DND-41 (cell line): ENCODE data around the gene LRRC3.

Experiments used
- ATAC-seq: fragments of 200-7000 bp; cut with Tn5 transposase; 3 replicates; pipeline ENCODE4 v1.9.1; 2021; ENCODE audit warnings: low read depth; ENCODE audit not compliant: insufficient read depth
- DNase-seq: peaks from one replicate; pipeline ENCODE4 v3.0.0-alpha.2; 2020
- H2AFZ ChIP-seq: 2 replicates; pipeline ENCODE4 v1.6.0; 2012; ENCODE audit warnings: low read depth, low read length
- H3K27ac ChIP-seq: 2 replicates; pipeline ENCODE4 v1.5.1; 2012; ENCODE audit warnings: low read length, inconsistent platforms
- H3K27me3 ChIP-seq: fragments of 200-600 bp; sonication (generic); 2 replicates; pipeline ENCODE4 v1.6.0; 2012; ENCODE audit warnings: low read length, mild to moderate bottlenecking, inconsistent platforms; ENCODE audit not compliant: insufficient read depth, poor library complexity
- H3K36me3 ChIP-seq: 2 replicates; pipeline ENCODE4 v1.5.1; 2012; ENCODE audit warnings: low read length, inconsistent platforms; ENCODE audit not compliant: insufficient read depth
- H3K4me1 ChIP-seq: 2 replicates; pipeline ENCODE4 v1.5.1; 2012; ENCODE audit warnings: mild to moderate bottlenecking, low read length; ENCODE audit not compliant: insufficient read depth
- H3K4me2 ChIP-seq: 2 replicates; pipeline ENCODE4 v1.6.0; 2012; ENCODE audit warnings: mild to moderate bottlenecking, moderate library complexity, low read length, inconsistent platforms; ENCODE audit not compliant: insufficient read depth
- H3K4me3 ChIP-seq, 2 experiments: fragments of 200-600 bp in 1 of 2; shearing (Covaris generic) in 1 of 2; 2 replicates each; pipeline ENCODE4 v1.5.1; 2012 to 2016; ENCODE audit warnings: inconsistent platforms in 2 of 2, low read length in 2 of 2, mild to moderate bottlenecking in 2 of 2, low read depth in 1 of 2, moderate library complexity in 1 of 2
- H3K79me2 ChIP-seq: 2 replicates; pipeline ENCODE4 v1.6.0; 2012; ENCODE audit warnings: low read length, inconsistent platforms; ENCODE audit not compliant: insufficient read depth
- H3K9ac ChIP-seq: 2 replicates; pipeline ENCODE4 v1.6.0; 2012; ENCODE audit warnings: low read depth, mild to moderate bottlenecking, inconsistent platforms, low read length, moderate library complexity
- H3K9me3 ChIP-seq: 2 replicates; pipeline ENCODE4 v1.5.1; 2012; ENCODE audit warnings: low read length, moderate library complexity, mild to moderate bottlenecking, inconsistent platforms; ENCODE audit not compliant: insufficient read depth, severe bottlenecking
- H4K20me1 ChIP-seq: 2 replicates; pipeline ENCODE4 v1.6.0; 2012; ENCODE audit warnings: low read length; ENCODE audit not compliant: insufficient read depth
- CTCF ChIP-seq: IDR thresholded peaks from 2 replicates; pipeline ENCODE4 v1.5.1; 2012; ENCODE audit warnings: borderline replicate concordance, low read length, moderate library complexity, mild to moderate bottlenecking; ENCODE audit not compliant: poor library complexity, severe bottlenecking; ENCODE audit errors: extremely low read depth
- EZH2 ChIP-seq: IDR thresholded peaks from 3 replicates; pipeline ENCODE4 v1.6.1; 2012; ENCODE audit warnings: borderline replicate concordance, low read depth, mild to moderate bottlenecking, moderate library complexity, low read length, inconsistent platforms; ENCODE audit not compliant: severe bottlenecking

The LRRC3 gene

DNA sequence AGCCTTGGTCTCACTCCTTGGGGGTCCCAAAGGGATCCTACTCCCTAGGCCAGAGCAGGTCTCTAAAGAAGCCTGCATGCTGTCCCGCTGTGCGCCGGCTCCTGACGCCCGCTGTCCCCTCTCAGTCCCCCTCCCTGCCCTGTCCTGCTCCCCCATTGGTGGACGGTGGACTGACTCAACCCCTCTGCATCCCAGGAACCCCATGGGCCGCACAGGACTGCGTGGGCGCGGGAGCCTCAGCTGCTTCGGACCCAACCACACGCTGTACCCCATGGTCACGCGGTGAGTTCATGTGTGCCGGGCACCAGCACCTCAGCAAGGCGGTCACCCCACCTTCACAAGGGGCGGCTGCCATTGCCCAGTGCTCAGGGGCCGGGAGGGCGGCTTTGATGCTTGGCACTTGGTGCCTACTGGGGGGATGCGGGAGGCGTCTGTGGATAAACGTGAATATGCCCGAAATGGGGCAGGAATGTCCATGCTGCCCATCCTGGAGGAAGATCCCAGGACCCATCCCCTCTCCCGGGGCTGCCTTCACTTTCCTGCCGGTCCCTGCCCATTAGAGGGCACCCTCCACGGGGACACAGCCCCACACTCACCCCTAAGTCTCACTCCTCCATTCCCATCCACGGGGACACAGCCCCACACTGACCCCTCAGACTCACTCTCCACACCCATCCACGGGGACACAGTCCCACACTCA is 20.2 kb upstream of the LRRC3 start:
- no peaks in the 10 kb centered on the region for H3K36me3 ChIP-seq

GRCh38 chr21:44436111-44436611 is 19.1 kb upstream of the LRRC3 start:
- ATAC-seq (no peak), DNase-seq (no peak)
- Histone ChIP-seq H3K9ac (no peak overlapping the region), H3K27me3 (no peaks in the 10 kb centered on the region), H3K4me3 (no peak overlapping the region), H3K36me3 (no peaks in the 10 kb centered on the region), H2AFZ (no peak overlapping the region), H4K20me1 (no peaks in the 10 kb centered on the region; the same call in 1 of the 2 replicates), H3K9me3 (no peaks in the 10 kb centered on the region), H3K4me1 (no peaks in the 10 kb centered on the region), H3K79me2 (no peaks in the 10 kb centered on the region), H3K4me2 (no peak overlapping the region), H3K27ac (no peak overlapping the region)
- no peak for TF ChIP-seq CTCF
- no peak for TF ChIP-seq EZH2

More for the DNA sequence above, 20.2 kb upstream of the LRRC3 start:
- H4K20me1 ChIP-seq, result no peaks in the 10 kb centered on the region; the same call in 1 of the 2 replicates
- H2AFZ ChIP-seq, result no peak overlapping the region
- H3K9ac ChIP-seq, result no peak overlapping the region
- no peak overlapping the region for H3K27ac ChIP-seq
- H3K4me1 ChIP-seq, result no peaks in the 10 kb centered on the region
- no peaks in the 10 kb centered on the region for H3K27me3 ChIP-seq
- H3K9me3 ChIP-seq, result no peaks in the 10 kb centered on the region
- no peaks in the 10 kb centered on the region for H3K79me2 ChIP-seq
- no peak overlapping the region for H3K4me3 ChIP-seq
- DNase-seq (no peak), ATAC-seq (no peak)
- TF ChIP-seq EZH2, result no peak
- TF ChIP-seq CTCF, result no peak
- no peak overlapping the region for H3K4me2 ChIP-seq

GRCh38 chr21:44436958-44437357 is 18.4 kb upstream of the LRRC3 start:
- Histone ChIP-seq H3K4me1 (no peaks in the 10 kb centered on the region), H3K4me2 (no peak overlapping the region), H3K36me3 (no peaks in the 10 kb centered on the region), H2AFZ (no peak overlapping the region), H3K27me3 (no peaks in the 10 kb centered on the region), H3K9ac (no peak overlapping the region), H3K9me3 (no peaks in the 10 kb centered on the region), H3K4me3 (no peak overlapping the region), H3K79me2 (no peaks in the 10 kb centered on the region), H4K20me1 (no peaks in the 10 kb centered on the region; the same call in 1 of the 2 replicates), H3K27ac (no peak overlapping the region)
- TF ChIP-seq EZH2, result no peak
- no peak for TF ChIP-seq CTCF
- no peak for ATAC-seq
- DNase-seq, result no peak
